H9 (cell line): ENCODE measurements around the gene FRAS1. TPM values are rescaled to one million over a fixed set of nuclear protein-coding genes. Genes with fewer than 3 reads are reported as not detected.
A peak's percentile ranks its signal among the peaks of the same experiment; 100 is the strongest.

ENCODE experiments used
- DNase-seq: peaks from one replicate; pipeline ENCODE4 v3.0.0-alpha.2; 2017
- H2AFZ ChIP-seq: one replicate; pipeline ENCODE4 v1.6.1; 2013; ENCODE audit warnings: mild to moderate bottlenecking, low read length, control low read depth, moderate library complexity
- H2AK5ac ChIP-seq: 2 replicates; pipeline ENCODE4 v1.6.1; 2013; ENCODE audit warnings: low read length, control low read depth, mixed read lengths; ENCODE audit not compliant: insufficient read length
- H2BK120ac ChIP-seq: one replicate; pipeline ENCODE4 v1.6.1; 2013; ENCODE audit warnings: low read depth, mild to moderate bottlenecking, low read length, control low read depth, inconsistent platforms; ENCODE audit not compliant: poor library complexity, severe bottlenecking
- H2BK12ac ChIP-seq: 2 replicates; pipeline ENCODE4 v1.6.1; 2013; ENCODE audit warnings: low read length, control low read depth, mixed read lengths, low read depth; ENCODE audit not compliant: insufficient read length
- H2BK15ac ChIP-seq: 2 replicates; pipeline ENCODE4 v1.6.1; 2013; ENCODE audit warnings: low read depth, low read length, control low read depth
- H2BK20ac ChIP-seq: one replicate; pipeline ENCODE4 v1.6.1; 2013; ENCODE audit warnings: low read depth, mild to moderate bottlenecking, low read length, control low read depth, inconsistent platforms; ENCODE audit not compliant: poor library complexity, severe bottlenecking
- H2BK5ac ChIP-seq: 2 replicates; pipeline ENCODE4 v1.6.1; 2013; ENCODE audit warnings: low read length, control low read depth, mixed read lengths; ENCODE audit not compliant: insufficient read length
- H3K14ac ChIP-seq: 2 replicates; pipeline ENCODE4 v1.6.1; 2013; ENCODE audit warnings: low read length, control low read depth; ENCODE audit not compliant: insufficient read depth
- H3K18ac ChIP-seq: 2 replicates; pipeline ENCODE4 v1.6.1; 2013; ENCODE audit warnings: low read depth, mild to moderate bottlenecking, mixed read lengths, low read length, control low read depth; ENCODE audit not compliant: insufficient read length
- H3K23ac ChIP-seq: 2 replicates; pipeline ENCODE4 v1.6.1; 2013; ENCODE audit warnings: low read length, control low read depth, mixed read lengths, low read depth; ENCODE audit not compliant: insufficient read length
- H3K23me2 ChIP-seq: 2 replicates; pipeline ENCODE4 v1.6.1; 2013; ENCODE audit warnings: low read depth, mild to moderate bottlenecking, mixed read lengths, low read length, control low read depth; ENCODE audit not compliant: insufficient read length, poor library complexity, severe bottlenecking
- H3K27ac ChIP-seq: 2 replicates; pipeline ENCODE4 v1.5.1; 2013; ENCODE audit warnings: low read length, control low read depth, mixed read lengths, low read depth; ENCODE audit not compliant: insufficient read length
- H3K27me3 ChIP-seq: 2 replicates; pipeline ENCODE4 v1.6.1; 2013; ENCODE audit warnings: low read length, control low read depth, inconsistent platforms; ENCODE audit not compliant: insufficient read depth
- H3K4ac ChIP-seq: 2 replicates; pipeline ENCODE4 v1.6.1; 2013; ENCODE audit warnings: low read depth, mild to moderate bottlenecking, control low read depth, inconsistent platforms, low read length, moderate library complexity
- H3K4me1 ChIP-seq: 2 replicates; pipeline ENCODE4 v1.6.1; 2013; ENCODE audit warnings: low read length, control low read depth, inconsistent platforms; ENCODE audit not compliant: insufficient read depth
- H3K4me2 ChIP-seq: 2 replicates; pipeline ENCODE4 v1.6.1; 2013; ENCODE audit warnings: low read length, control low read depth, mixed read lengths; ENCODE audit not compliant: insufficient read length, insufficient read depth
- H3K56ac ChIP-seq: 2 replicates; pipeline ENCODE4 v1.6.1; 2013; ENCODE audit warnings: low read depth, mild to moderate bottlenecking, mixed read lengths, low read length, control low read depth; ENCODE audit not compliant: insufficient read length
- H3K79me1 ChIP-seq: 2 replicates; pipeline ENCODE4 v1.6.1; 2013; ENCODE audit warnings: low read depth, mild to moderate bottlenecking, moderate library complexity, low read length, control low read depth, inconsistent platforms; ENCODE audit not compliant: insufficient read depth, poor library complexity, severe bottlenecking
- H3K79me2 ChIP-seq: 2 replicates; pipeline ENCODE4 v1.6.1; 2013; ENCODE audit warnings: low read length, control low read depth, inconsistent platforms; ENCODE audit not compliant: insufficient read depth
- H3K9ac ChIP-seq: 2 replicates; pipeline ENCODE4 v1.6.1; 2013; ENCODE audit warnings: low read length, control low read depth, mixed read lengths; ENCODE audit not compliant: insufficient read length; ENCODE audit errors: extremely low read depth
- H3K9me3 ChIP-seq: one replicate; pipeline ENCODE4 v1.6.1; 2013; ENCODE audit warnings: low read depth, low read length, inconsistent platforms; ENCODE audit not compliant: control insufficient read depth
- H3T11ph ChIP-seq: one replicate; pipeline ENCODE4 v1.6.1; 2013; ENCODE audit warnings: mild to moderate bottlenecking, low read length, control low read depth, inconsistent platforms
- H4K20me1 ChIP-seq: one replicate; pipeline ENCODE4 v1.6.1; 2013; ENCODE audit not compliant: control insufficient read depth, insufficient read length, insufficient read depth
- H4K5ac ChIP-seq: 2 replicates; pipeline ENCODE4 v1.6.1; 2013; ENCODE audit warnings: low read depth, mild to moderate bottlenecking, mixed read lengths, low read length, control low read depth; ENCODE audit not compliant: insufficient read length
- H4K8ac ChIP-seq: replicated peaks from 2 replicates; pipeline ENCODE4 v1.6.1; 2013; ENCODE audit warnings: low read length, control low read depth, mixed read lengths, low read depth; ENCODE audit not compliant: insufficient read length
- H4K91ac ChIP-seq: 2 replicates; pipeline ENCODE4 v1.6.1; 2013; ENCODE audit warnings: low read depth, mild to moderate bottlenecking, moderate library complexity, mixed read lengths, low read length, control low read depth; ENCODE audit not compliant: insufficient read length
- H3K27ac Mint-ChIP-seq, 3 experiments: 2 replicates in 2 of 3; 3 replicates in 1 of 3; pipeline ENCODE4 v1.8.0; 2020 to 2021; ENCODE audit warnings: mixed read lengths in 3 of 3, mild to moderate bottlenecking in 1 of 3, moderate library complexity in 1 of 3
- H3K27me3 Mint-ChIP-seq: 2 replicates; pipeline ENCODE4 v1.8.0; 2021; ENCODE audit warnings: low read depth, mild to moderate bottlenecking, moderate library complexity, mixed read lengths
- H3K36me3 Mint-ChIP-seq, 3 experiments: 2 replicates in 2 of 3; 3 replicates in 1 of 3; pipeline ENCODE4 v1.8.0; 2020 to 2021; ENCODE audit warnings: low read depth in 3 of 3, mixed read lengths in 3 of 3; ENCODE audit not compliant: insufficient read depth in 1 of 3
- H3K4me1 Mint-ChIP-seq, 2 experiments: 2 replicates each; pipeline ENCODE4 v1.8.0; 2020; ENCODE audit warnings: mixed read lengths in 2 of 2
- H3K4me3 Mint-ChIP-seq, 2 experiments: 2 replicates in 1 of 2; 3 replicates in 1 of 2; pipeline ENCODE4 v1.8.0; 2020 to 2021; ENCODE audit warnings: mild to moderate bottlenecking in 2 of 2, mixed read lengths in 2 of 2, moderate library complexity in 1 of 2
- H3K9me3 Mint-ChIP-seq, 2 experiments: 2 replicates in 1 of 2; 3 replicates in 1 of 2; pipeline ENCODE4 v1.8.0; 2020; ENCODE audit warnings: mild to moderate bottlenecking in 2 of 2, mixed read lengths in 2 of 2, moderate library complexity in 1 of 2
- CTCF ChIP-seq: fragments of 200-600 bp; sonication (generic); conservative IDR thresholded peaks from 3 replicates; pipeline ENCODE4 v1.8.0; 2021; ENCODE audit warnings: antibody characterized with exemption, mild to moderate bottlenecking
- whole genome bisulfite sequencing: extraction: QIAGEN DNeasy Blood & Tissue Kit; methylation state at CpG from one replicate; pipeline ENCODE4 v1.1.7; 2013; ENCODE audit warnings: missing lambda C conversion rate, low lambda C conversion rate, mixed read lengths; ENCODE audit not compliant: insufficient read length; ENCODE audit errors: extremely low coverage; 5-methylcytosine and 5-hydroxymethylcytosine counted together
- total RNA-seq: library from RNA; stranded (reverse); gene quantifications from 2 replicates; pipeline ENCODE4 v1.2.1, GENCODE V29; 2021

FRAS1 gene
- total RNA-seq, 1 experiment from 2014 or later = 58.5 TPM

- peaks cover 30% of the 10 kb centered on the region for H3K4me1 ChIP-seq
- H3K9ac ChIP-seq = no peak overlapping the region
- H2AFZ ChIP-seq = no peak overlapping the region
- no peak overlapping the region for H2BK20ac ChIP-seq
- no peaks in the 10 kb centered on the region for H4K20me1 ChIP-seq
- H3K4me2 ChIP-seq = peak overlapping the region; percentile 41
- H3K4me3 Mint-ChIP-seq = no peak overlapping the region; a peak in 1 of 5 replicates
- H2BK120ac ChIP-seq = no peak overlapping the region
- H3K9me3 Mint-ChIP-seq = no peaks in the 10 kb centered on the region
- no peaks in the 10 kb centered on the region for H3K27me3 ChIP-seq
- H4K8ac ChIP-seq = no peak overlapping the region
- H3K14ac ChIP-seq = no peak overlapping the region
- H3K18ac ChIP-seq = no peak overlapping the region
- no peak for TF ChIP-seq CTCF
- no peak overlapping the region for H3K27ac ChIP-seq
- peaks cover 17 to 23% (median 19%) of the 10 kb centered on the region in 3 experiments for H3K36me3 Mint-ChIP-seq
- H3K23ac ChIP-seq = no peak overlapping the region
- peak overlapping the region in 2 of 3 experiments; percentile 31 to 45; a peak in 4 of 7 replicates for H3K27ac Mint-ChIP-seq
- H4K5ac ChIP-seq = no peak overlapping the region
- peaks cover 64 to 68% of the 10 kb centered on the region in 2 experiments for H3K4me1 Mint-ChIP-seq
- H3K4ac ChIP-seq = no peak overlapping the region
- H3K56ac ChIP-seq = no peak overlapping the region
- H3K23me2 ChIP-seq = no peaks in the 10 kb centered on the region
- no CpG with 5 or more reads among the region's 5 CpGs for WGBS
- no peaks in the 10 kb centered on the region for H3K79me1 ChIP-seq
- H2AK5ac ChIP-seq = no peak overlapping the region
- no peak overlapping the region for H3T11ph ChIP-seq
- no peaks in the 10 kb centered on the region for H3K9me3 ChIP-seq
- no peak for DNase-seq
- H2BK12ac ChIP-seq = no peak overlapping the region
- no peak overlapping the region for H2BK5ac ChIP-seq
- no peak overlapping the region for H4K91ac ChIP-seq
- no peaks in the 10 kb centered on the region for H3K79me2 ChIP-seq
- H2BK15ac ChIP-seq = no peak overlapping the region
- H3K27me3 Mint-ChIP-seq = no peaks in the 10 kb centered on the region
Observed at GRCh38 chr4:78331965-78332364, 274.8 kb downstream of the FRAS1 start.
